ENCODE data around the gene PPP1R7.

PPP1R7 gene

DNA sequence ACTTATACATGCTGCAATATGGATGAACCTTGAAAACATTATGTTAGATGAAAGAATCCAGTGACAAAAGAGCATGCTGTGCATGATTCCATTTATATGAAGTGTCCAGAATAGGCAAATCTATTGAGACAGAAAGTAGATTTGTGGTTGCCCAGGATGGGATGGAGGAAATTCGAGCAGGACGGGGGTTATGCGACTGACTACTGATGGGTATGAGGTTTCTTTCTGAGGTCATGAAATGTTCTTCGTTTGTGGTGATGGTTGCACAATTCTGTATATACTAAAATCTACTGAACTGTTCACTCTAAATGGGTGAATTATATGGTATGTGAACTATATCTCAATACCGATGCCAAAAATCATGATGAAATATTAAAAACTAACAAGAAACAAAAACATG is 29.3 kb upstream of the PPP1R7 start:
- no peak for DNase-seq (ENCODE audit: low spot score)

DNA sequence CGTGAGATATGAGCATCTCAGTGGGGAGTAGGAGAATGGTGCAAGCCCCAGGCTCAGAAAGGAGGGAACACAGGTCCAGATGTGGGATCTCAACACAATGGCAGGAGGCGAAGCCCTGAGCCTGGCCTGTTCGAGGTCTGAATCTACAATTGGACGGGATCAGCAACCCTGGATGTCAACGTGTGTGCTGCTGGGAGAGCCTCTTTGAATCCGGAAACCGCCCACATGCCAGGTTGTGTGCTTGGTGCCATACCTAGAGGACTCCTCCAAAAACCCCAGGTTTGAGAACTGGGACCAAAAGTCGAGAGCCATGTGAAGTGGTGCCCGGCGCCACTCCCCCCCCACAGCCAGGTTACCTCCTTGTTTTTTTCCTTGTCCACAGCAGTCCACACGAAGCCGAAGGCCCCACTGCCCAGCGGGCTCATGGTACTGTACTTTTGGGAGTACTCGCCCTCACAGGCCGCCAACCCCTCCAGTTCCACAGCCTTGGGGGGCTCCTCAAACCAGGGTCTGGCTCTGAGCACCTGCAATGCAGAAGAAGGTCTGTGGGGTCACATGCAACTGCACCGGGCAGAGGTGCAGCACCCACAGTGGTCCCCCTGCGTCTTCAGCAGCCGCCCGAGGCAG is 27.8 kb upstream of the PPP1R7 start:
- DNase-seq (ENCODE audit: low spot score), result no peak

DNA sequence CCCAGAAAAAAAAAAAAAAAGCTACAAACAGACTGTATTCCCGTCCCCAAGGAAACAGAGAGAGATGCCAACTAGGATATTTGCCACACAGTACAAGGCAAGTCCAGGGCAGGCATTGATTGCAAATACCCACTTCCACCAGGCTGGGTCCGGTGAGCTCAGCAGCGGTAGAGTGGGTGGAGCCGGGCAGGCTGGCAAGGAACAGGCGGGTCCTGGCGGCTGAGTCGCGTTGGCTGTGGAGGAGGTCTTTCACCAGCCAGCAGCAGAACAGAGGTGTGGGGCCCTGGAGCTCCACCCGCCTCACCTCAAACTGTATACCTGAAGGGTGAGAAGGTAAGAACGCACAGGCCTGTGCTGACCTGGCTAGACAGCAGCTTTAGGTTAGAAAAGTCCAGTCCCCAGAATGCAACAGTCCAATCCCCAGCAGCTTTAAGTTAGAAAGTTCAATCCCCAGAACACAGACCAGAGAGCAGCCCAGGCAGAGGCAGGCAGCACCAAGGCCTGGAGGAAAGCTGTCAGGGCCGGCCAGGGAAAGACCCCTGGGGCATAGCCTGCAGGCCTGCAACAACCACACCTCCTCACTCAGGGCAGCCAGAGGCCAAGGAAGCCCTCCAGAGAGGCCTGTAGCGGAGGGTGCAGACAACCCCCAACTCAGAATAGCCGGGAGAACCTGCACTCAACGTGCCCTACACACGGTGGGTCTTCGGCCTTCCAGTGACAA is 26.3 kb upstream of the PPP1R7 start:
- DNase-seq (ENCODE audit: low spot score), result peak; percentile 62

DNA sequence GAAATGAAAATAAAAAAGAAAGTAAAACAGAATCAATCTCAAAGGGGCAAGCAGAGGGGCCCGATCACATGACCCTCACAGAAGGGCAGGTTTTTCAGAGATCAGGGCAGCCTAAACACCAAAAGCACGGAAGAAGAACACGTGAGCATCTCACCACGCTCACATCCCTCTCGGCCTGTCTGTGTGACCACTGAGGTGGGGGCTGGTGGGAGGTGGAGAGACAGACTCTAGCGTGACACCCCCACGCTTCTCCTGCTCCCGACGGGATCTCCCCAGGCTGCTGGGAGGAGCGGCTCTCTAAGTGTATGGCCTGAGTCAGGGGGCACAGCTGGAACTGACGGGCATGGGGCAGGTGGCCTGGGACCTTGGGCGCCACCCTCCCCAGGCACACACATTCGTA is 24.6 kb upstream of the PPP1R7 start:
- DNase-seq (ENCODE audit: low spot score), result no peak

DNA sequence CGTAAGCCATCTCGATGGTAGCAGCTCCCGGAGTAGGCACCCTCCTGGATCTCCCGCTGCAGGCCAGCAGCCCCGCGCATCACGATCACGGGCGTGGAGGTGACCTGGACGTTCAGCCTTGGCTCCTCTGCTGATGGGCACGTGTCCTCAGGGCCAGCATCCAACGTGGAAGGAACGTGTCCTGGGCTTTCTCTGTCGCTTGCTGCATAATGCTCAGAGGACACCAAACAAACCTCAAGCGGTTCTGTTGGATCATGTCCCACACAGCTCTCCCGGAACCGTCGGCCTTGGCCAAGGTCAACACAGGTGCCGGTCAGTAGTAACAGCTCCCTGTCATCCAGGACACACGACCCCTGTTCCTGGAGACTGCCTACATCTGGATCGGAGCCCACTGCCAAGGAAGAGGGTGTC is 24.1 kb upstream of the PPP1R7 start:
- no peak for DNase-seq (ENCODE audit: low spot score)

DNA sequence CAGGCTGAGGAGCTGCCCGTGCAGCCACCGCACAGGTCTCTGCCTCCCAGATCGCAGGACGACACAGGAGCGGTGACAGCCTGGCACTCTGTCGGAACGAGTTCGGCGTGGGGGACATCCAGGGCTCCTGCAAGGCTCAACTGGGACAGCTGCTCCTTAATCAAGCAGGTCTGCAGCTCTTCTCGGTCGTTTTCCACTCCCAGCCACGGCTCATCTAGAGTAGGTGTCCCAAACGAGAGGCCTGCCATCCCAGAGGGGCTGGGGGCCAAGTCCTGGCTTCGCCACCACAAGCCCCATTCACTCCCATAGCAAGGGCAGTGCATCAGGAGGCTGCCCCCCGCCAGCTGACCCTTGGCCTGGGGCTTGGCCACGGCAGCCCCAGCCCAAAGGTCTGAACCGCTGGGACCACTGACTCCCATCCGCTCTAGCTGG is 23.5 kb upstream of the PPP1R7 start:
- no peak for DNase-seq (ENCODE audit: low spot score)

DNA sequence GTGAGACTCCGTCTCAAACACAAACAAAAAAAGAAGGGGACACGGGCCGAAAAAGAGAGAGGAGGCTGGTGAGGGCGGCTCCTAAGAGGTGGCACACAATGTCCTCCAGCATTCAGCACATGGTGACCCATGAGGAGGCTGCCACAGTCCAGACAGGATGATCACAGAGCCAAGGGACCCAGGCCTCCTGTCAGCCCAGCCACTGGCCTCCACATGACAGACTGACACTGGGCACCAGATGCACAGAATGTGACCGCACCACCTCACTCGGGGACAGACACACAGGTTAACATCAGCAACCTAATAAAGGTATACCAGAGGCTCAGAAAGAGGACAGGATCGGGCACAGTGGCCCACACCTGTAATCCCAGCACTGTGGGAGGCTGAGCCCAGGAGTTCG is 22.0 kb upstream of the PPP1R7 start:
- DNase-seq (ENCODE audit: low spot score), result no peak

DNA sequence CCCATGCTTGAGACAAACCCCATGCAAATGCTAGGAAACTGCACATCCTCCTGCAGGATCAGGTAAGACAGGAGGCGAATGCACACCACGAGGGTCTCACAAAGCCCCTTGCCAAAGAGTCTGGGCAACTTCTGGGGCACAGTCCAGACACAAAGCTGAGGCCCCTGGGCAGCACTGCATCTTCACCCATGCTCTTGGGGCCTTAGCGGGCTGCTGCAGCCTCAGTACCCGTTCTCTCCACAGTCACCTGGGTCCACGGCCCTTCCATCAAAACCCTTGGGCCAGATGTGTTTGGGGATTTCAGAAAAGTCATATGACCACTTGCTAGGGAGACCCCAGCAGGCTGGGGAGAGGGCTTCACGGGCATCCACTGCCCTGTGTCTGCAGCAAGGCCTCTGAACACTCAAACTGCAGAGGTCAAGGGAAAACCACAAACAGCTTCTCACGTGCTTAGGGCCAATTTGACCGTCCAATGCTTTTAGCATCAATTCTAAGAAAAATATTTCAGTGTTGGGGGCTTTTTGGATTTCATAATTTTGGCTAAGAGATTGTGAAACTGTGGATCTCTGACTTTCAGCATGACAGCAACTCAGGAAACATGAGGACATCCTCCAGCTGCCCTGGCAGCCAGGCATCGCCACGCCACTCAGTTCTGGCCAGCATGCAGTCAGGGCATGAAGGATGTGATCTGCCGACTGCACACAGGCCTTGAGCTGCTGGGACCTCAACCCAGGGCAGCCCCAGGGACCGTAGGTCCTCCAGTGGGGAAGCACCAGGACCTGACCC is 21.0 kb upstream of the PPP1R7 start:
- DNase-seq (ENCODE audit: low spot score), result no peak

DNA sequence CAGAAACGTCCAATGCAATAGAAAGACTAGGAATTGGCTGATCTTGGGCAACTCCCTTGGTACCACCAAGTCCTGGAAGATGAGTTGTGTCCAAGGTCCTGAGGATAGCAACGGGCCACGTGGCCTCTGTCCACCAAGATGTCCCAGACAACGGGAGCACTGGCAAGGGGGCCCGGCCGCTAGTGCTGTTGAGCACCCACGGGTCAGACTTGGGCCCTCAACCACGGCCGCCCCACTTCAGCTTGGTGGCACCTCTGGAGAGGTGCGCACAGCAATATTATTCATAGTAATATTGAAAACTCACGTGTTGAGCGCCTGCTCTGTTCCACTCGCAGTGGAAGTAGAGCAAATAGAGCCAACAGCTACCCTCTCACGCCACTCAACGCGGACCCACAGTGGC is 20.0 kb upstream of the PPP1R7 start:
- DNase-seq (ENCODE audit: low spot score), result no peak

DNA sequence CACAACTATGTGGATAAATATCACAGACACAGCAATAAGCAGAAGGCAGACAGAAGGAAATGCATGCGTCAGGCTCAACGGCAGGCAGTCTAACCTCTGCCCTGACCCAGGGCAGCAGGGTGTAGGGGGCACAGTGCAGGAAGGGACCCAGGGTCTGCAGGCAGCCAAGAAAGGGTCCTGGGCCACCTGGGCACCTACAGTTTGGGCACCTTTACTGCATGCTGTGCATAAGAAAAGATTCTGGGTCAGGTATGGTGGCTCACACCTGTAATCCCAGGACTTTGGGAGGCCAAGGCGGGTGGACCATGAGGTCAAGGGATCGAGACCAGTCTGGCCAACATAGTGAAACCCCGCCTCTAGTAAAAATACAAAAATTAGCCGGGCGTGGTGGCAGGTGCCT is 18.7 kb upstream of the PPP1R7 start:
- DNase-seq (ENCODE audit: low spot score), result no peak

DNA sequence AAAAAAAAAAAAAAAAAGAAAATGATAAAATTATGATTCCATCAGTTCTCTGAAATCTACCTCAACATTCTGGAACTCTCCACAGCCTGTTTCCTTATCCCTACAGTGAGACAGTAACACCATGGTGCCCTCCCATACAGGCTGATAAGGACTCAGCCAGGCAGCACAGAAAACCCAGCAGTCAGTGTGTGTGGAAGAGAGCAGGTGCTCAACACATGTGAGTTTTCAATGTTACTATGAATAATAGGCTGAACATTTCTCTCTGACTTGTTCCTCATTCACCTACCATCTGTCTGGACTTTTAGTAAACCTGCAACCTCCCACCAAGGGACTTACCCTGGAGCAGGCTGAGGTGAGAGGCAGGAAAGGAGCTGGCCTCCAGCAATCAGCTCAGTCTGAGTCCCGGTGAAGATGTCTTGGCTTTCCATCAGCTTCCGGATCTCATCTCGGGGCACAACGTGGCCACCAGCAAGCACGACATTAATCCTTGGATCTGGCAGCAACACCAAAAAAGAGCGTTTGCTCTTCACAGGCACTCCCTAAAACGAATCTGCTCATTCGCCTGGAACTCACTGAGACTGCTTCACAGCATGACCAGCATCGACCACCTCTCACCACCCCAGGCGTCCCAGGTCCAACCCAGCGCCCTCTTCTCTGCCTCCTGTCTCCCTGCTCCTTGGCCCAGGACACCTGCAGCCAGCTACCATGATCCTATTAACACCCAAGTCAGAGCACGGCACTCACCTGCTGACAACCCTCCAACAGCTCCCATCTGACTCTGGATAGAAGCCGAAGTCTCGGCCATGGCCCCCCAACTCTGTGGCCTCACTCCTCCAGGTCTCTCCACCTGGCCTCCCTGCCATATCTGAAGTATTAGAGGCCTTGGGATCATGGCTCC is 17.5 kb upstream of the PPP1R7 start:
- no peak for DNase-seq (ENCODE audit: low spot score)

DNA sequence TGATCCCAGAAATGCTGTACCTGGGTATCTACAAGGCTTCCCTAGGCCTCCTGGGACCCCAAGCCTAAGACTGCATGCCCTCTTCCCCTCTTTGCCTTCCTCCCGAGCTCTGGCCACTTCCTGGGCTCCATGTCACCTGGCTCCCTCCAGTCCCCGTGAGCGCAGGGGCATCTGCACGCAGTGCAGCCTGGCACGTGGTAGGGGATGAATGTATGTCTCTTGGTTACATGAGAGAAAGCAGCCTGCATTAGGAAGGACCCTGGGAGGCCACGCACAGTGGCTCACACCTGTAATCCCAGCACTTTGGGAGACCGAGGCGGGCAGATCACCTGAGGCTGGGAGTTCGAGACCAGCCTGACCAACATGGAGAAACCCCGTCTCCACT is 16.8 kb upstream of the PPP1R7 start:
- DNase-seq (ENCODE audit: low spot score), result no peak

DNA sequence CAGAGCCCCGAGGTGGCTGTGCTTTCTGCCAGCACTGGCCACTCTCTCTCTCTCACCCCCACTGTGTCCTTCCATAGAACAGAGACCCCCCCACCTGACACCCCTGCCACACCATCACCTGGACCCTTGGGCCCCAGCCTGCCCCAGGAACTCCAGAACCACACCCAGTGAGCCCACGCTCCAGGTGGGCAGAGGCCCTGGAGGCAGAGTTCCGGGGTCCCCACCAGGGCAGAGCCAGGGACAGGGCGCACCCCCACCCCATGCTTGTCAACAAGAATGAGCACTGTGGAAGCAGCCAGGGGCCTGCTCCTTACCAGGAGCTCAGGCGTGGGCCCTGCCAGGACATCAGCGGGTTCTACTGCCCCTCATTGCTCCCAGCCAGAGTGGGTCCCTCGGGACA is 15.6 kb upstream of the PPP1R7 start:
- DNase-seq (ENCODE audit: low spot score), result no peak

DNA sequence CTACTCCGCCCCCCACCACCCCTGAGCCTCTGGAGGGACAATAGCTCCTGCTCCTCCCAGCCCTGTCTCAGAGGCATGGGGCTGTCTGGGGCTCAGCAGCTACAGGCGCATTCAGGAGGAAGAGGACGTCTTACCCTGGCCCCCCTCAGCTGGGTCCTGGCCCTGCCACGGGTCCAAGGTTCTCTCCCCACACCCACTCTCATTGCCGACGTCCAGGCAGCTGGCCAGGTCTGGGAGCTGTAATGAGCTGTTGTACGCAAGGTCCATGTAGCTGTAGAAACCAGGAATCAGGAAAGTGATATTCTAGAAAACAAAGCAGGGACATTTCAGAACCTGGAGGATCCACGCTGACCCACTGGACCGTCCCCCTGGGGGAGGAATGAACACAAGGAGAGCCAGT is 14.5 kb upstream of the PPP1R7 start:
- no peak for DNase-seq (ENCODE audit: low spot score)

DNA sequence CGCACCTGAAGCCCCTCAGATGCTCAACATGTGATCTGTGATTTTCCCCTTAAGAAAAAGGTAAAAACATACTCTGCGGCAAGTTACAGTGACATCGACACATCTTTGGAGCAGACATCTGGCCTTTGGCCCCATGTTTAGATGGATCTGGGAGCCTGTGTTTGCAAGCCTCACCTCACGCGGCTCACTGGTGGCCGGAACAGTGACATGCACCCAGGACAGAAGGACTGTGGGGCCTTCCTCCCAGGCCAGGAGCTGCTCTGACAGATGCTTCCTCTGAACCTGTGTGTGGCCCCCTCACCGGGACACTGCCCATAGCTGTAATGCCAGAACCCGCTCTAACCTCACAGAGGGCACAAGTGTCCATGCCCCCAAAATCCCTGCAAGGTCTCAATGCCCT is 14.1 kb upstream of the PPP1R7 start:
- DNase-seq (ENCODE audit: low spot score), result no peak

DNA sequence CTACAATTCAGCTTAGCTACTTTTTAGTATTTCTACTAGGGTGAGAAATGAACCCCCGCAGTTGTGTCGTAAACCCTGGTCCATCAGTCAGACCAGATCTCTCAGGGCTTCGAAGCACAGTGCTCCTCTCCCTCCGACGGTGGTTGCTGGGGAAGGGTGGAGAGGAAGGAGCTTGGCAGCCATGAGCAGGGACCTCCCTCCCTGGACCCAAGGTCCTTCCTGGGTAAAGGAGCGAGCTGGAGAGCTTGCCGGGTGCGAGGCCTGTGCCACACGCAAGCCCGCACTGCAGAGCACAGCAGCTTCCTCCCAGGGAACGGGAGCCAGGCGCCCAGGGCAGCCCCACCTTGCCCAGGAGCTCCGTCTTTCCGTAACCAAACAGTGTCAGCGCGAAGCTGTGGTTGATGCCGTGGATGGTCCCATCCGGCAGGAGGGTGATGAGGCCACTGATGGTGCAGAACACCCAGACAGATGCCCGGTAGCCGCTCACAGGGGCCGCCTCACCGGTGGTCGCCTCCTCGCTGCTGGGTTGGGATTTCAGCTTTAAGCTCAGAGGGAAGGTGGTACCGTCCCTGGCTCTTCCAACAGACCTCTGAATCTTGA is 13.5 kb upstream of the PPP1R7 start:
- DNase-seq (ENCODE audit: low spot score), result no peak

DNA sequence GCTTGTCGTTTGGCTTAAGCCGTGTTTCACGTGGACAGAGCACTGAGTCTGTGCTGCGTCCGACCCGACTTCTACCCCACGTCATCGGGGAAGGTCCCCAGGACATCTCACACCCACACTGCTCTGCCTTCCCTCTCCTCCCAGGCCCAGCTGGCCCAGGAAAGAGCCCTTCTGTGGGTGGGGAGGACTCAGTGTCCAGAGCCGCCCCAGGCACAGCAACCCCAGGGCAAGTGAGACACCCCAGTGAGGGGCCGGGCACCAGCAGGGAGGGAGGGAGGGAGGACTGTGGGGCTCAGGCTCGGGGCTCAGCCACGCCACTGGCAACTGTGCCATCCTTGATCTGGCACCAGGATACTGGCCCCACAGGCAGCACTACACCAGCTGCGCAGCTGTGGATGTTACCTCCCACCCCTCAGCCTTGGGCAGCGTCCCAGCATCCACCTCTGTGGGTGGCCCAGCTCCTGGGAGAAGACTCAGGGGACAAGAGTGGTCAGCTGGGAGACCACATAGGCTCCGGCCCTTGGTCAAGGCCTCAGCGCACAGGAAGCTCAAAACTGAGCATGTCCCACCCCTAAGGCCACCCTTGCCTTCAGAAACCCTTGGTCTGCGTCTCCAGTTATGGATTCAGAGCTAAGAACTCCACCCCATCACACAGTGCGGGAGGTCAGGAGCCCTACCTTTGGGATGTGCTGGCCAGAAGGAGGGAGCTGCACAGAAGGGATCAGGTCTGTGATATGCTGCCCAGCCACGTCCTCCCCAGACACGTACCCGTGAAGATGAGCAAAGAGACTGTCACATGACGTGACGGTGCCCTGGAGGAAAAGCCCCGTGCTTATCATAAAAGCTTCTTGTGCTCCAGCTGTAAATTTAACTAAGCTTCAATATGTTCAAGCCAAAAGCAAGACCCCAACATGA is 12.7 kb upstream of the PPP1R7 start:
- DNase-seq (ENCODE audit: low spot score), result no peak

DNA sequence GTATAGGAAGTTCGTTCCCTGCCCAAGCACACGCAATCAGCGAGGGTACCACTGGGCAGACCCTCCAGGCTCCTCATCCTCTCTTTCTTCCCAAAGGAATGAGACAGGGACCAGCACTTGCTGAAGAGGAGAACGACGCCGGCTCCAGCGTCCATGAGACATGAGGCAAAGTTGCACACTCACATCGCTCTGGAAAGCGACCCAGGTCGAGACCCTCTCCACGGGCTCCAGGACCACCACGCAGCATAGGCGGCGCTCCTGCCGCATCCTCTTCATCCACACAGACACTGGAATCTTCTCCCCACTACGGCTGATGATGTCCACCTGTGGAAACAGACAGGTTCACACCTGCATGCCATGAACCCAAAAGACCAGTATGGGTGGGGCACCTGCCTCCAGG is 11.8 kb upstream of the PPP1R7 start:
- DNase-seq (ENCODE audit: low spot score), result no peak

DNA sequence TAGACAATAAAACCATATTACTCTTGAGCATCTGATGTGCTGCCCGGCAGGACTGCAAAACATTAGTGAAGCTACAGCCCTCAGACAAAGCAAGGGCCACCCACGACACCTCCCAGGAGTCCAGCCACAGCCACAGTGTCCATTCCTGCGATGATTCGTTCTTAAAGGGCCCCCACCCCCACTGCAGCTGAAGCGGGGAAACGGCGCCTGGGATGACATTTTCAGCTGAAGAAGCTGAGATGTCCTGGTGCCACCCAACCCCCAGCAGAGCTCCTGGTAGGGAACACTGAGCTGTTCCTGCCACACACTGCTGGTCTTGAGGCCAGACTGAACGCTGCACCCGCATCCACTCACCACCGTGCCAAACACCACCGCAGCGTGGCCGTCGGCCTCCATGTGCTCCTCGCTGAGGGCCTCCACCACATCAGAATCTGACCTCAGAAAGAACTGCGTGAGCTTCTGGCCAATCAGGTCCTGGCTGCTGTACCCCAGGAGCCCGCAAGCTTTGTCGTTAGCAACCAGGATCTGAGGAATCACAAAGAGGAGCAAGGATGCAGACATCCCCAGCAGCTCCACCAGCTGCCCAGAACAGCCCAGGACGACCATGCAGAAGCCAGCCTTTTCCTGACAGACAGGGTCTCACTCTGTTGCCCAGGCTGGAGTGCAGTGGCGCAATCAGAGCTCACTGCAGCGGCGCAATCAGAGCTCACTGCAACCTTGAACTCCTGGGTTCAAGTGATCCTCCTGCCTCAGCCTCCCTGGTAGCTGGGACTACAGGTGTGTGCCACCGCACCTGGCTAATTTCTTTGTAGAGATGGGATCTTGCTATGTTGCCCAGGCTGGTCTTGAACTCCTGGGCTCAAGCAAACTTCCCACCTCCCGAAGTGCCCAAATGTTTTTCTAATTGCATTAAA is 10.5 kb upstream of the PPP1R7 start:
- no peak for DNase-seq (ENCODE audit: low spot score)

DNA sequence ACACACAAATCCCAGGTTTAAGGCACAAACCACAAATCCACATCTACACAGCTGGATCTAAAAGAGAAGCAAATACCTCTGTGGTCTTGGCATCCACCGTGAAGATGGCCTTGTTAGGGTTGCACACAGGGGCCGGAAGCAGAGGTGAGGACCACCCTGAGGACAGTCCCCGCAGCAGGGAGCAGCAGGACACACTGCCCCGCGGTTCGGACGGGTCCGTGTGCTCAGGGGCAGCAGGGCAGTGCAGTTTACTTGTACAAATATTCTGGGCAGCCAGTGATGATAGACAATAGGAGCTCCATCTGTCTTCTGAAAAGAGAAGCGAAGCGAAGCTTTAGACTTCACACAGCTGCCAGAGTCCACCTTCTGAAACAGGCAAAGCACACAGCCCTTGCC is 9.8 kb upstream of the PPP1R7 start:
- DNase-seq (ENCODE audit: low spot score), result no peak
